ENCODE measurements around the gene MCUB. TPM values are rescaled to one million over a fixed set of nuclear protein-coding genes. Genes with fewer than 3 reads are reported as not detected.
"Not testable (repeated sequence)": the region's sequence is repeated elsewhere in the genome, so short reads cannot be mapped to it uniquely, and the experiment has no call there.

Gene MCUB
- total RNA-seq, 1 donor = 95.8 TPM

- H3K27me3 ChIP-seq (ENCODE audit: insufficient read depth, low read length) = no peaks in the 10 kb centered on the region
- peaks cover 32% of the 10 kb centered on the region for H3K4me1 ChIP-seq (ENCODE audit: insufficient read depth, low read length)
- H3K9me3 ChIP-seq (ENCODE audit: low read depth, low read length) = no peaks in the 10 kb centered on the region
- H3K4me3 ChIP-seq (ENCODE audit: low read length) = no peak overlapping the region
Observed at GRCh38 chr4:109562457-109563239, 2.6 kb downstream of the MCUB start.

GRCh38 chr4:109571494-109571893, 11.4 kb downstream of the MCUB start:
- Histone ChIP-seq H3K9me3 (ENCODE audit: low read depth, low read length) (no peaks in the 10 kb centered on the region), H3K4me3 (ENCODE audit: low read length) (no peak overlapping the region), H3K4me1 (ENCODE audit: insufficient read depth, low read length) (peaks cover 10% of the 10 kb centered on the region)

GRCh38 chr4:109572154-109572553, 12.1 kb downstream of the MCUB start:
- Histone ChIP-seq H3K4me3 (ENCODE audit: low read length) (no peak overlapping the region), H3K27me3 (ENCODE audit: insufficient read depth, low read length) (no peaks in the 10 kb centered on the region), H3K9me3 (ENCODE audit: low read depth, low read length) (no peaks in the 10 kb centered on the region), H3K4me1 (ENCODE audit: insufficient read depth, low read length) (peaks cover 10% of the 10 kb centered on the region)

More at GRCh38 chr4:109571494-109571893, 11.4 kb downstream of the MCUB start:
- no peaks in the 10 kb centered on the region for H3K27me3 ChIP-seq (ENCODE audit: insufficient read depth, low read length)

GRCh38 chr4:109574443-109574850, 14.4 kb downstream of the MCUB start:
- Histone ChIP-seq H3K4me3 (ENCODE audit: low read length) (no peak overlapping the region), H3K27me3 (ENCODE audit: insufficient read depth, low read length) (no peaks in the 10 kb centered on the region), H3K9me3 (ENCODE audit: low read depth, low read length) (no peaks in the 10 kb centered on the region), H3K4me1 (ENCODE audit: insufficient read depth, low read length) (peaks cover 10% of the 10 kb centered on the region)

- no peak overlapping the region for H3K4me3 ChIP-seq (ENCODE audit: low read length)
- H3K27me3 ChIP-seq (ENCODE audit: insufficient read depth, low read length) = no peaks in the 10 kb centered on the region
- no peaks in the 10 kb centered on the region for H3K9me3 ChIP-seq (ENCODE audit: low read depth, low read length)
- H3K4me1 ChIP-seq (ENCODE audit: insufficient read depth, low read length) = peaks cover 10% of the 10 kb centered on the region
Observed at GRCh38 chr4:109574931-109575804, 15.1 kb downstream of the MCUB start.

- H3K4me1 ChIP-seq (ENCODE audit: insufficient read depth, low read length) = peaks cover 10% of the 10 kb centered on the region
- no peaks in the 10 kb centered on the region for H3K9me3 ChIP-seq (ENCODE audit: low read depth, low read length)
- H3K4me3 ChIP-seq (ENCODE audit: low read length) = no peak overlapping the region
- no peaks in the 10 kb centered on the region for H3K27me3 ChIP-seq (ENCODE audit: insufficient read depth, low read length)
Observed at GRCh38 chr4:109576462-109576861, 16.4 kb downstream of the MCUB start.

GRCh38 chr4:109578846-109579245, 18.8 kb downstream of the MCUB start:
- Histone ChIP-seq H3K27me3 (ENCODE audit: insufficient read depth, low read length) (no peaks in the 10 kb centered on the region), H3K9me3 (ENCODE audit: low read depth, low read length) (no peaks in the 10 kb centered on the region), H3K4me1 (ENCODE audit: insufficient read depth, low read length) (peaks cover 10% of the 10 kb centered on the region), H3K4me3 (ENCODE audit: low read length) (no peak overlapping the region)

GRCh38 chr4:109579997-109580396, 20.0 kb downstream of the MCUB start:
- H3K4me1 ChIP-seq (ENCODE audit: insufficient read depth, low read length); H3K27me3 ChIP-seq (ENCODE audit: insufficient read depth, low read length); H3K9me3 ChIP-seq (ENCODE audit: low read depth, low read length); H3K4me3 ChIP-seq (ENCODE audit: low read length): not testable (repeated sequence)

GRCh38 chr4:109588176-109588575, 28.1 kb downstream of the MCUB start:
- Histone ChIP-seq H3K4me3 (ENCODE audit: low read length) (no peak overlapping the region), H3K27me3 (ENCODE audit: insufficient read depth, low read length) (no peaks in the 10 kb centered on the region), H3K9me3 (ENCODE audit: low read depth, low read length) (no peaks in the 10 kb centered on the region), H3K4me1 (ENCODE audit: insufficient read depth, low read length) (peaks cover 7% of the 10 kb centered on the region)

GRCh38 chr4:109589119-109589518, 29.1 kb downstream of the MCUB start:
- Histone ChIP-seq H3K4me1 (ENCODE audit: insufficient read depth, low read length) (peaks cover 7% of the 10 kb centered on the region), H3K4me3 (ENCODE audit: low read length) (no peak overlapping the region), H3K9me3 (ENCODE audit: low read depth, low read length) (no peaks in the 10 kb centered on the region), H3K27me3 (ENCODE audit: insufficient read depth, low read length) (no peaks in the 10 kb centered on the region)

GRCh38 chr4:109589605-109590004, 29.6 kb downstream of the MCUB start:
- H3K27me3 ChIP-seq (ENCODE audit: insufficient read depth, low read length) = no peaks in the 10 kb centered on the region
- H3K4me1 ChIP-seq (ENCODE audit: insufficient read depth, low read length) = peaks cover 7% of the 10 kb centered on the region
- H3K4me3 ChIP-seq (ENCODE audit: low read length) = no peak overlapping the region
- no peaks in the 10 kb centered on the region for H3K9me3 ChIP-seq (ENCODE audit: low read depth, low read length)

- Histone ChIP-seq H3K4me3 (ENCODE audit: low read length) (no peak overlapping the region), H3K27me3 (ENCODE audit: insufficient read depth, low read length) (no peaks in the 10 kb centered on the region), H3K4me1 (ENCODE audit: insufficient read depth, low read length) (peaks cover 7% of the 10 kb centered on the region), H3K9me3 (ENCODE audit: low read depth, low read length) (no peaks in the 10 kb centered on the region)
Observed at GRCh38 chr4:109590905-109591304, 30.9 kb downstream of the MCUB start.

- Histone ChIP-seq H3K4me1 (ENCODE audit: insufficient read depth, low read length) (peaks cover 7% of the 10 kb centered on the region), H3K27me3 (ENCODE audit: insufficient read depth, low read length) (no peaks in the 10 kb centered on the region), H3K4me3 (ENCODE audit: low read length) (no peak overlapping the region), H3K9me3 (ENCODE audit: low read depth, low read length) (no peaks in the 10 kb centered on the region)
Observed at GRCh38 chr4:109592367-109592766, 32.3 kb downstream of the MCUB start.

GRCh38 chr4:109595123-109595522, 35.1 kb downstream of the MCUB start:
- H3K9me3 ChIP-seq (ENCODE audit: low read depth, low read length); H3K4me1 ChIP-seq (ENCODE audit: insufficient read depth, low read length); H3K4me3 ChIP-seq (ENCODE audit: low read length): not testable (repeated sequence)

GRCh38 chr4:109596420-109597085, 36.5 kb downstream of the MCUB start:
- H3K4me3 ChIP-seq (ENCODE audit: low read length); H3K27me3 ChIP-seq (ENCODE audit: insufficient read depth, low read length): not testable (repeated sequence)

More at GRCh38 chr4:109595123-109595522, 35.1 kb downstream of the MCUB start:
- not testable (repeated sequence) for H3K27me3 ChIP-seq (ENCODE audit: insufficient read depth, low read length)

More at GRCh38 chr4:109596420-109597085, 36.5 kb downstream of the MCUB start:
- H3K4me1 ChIP-seq (ENCODE audit: insufficient read depth, low read length); H3K9me3 ChIP-seq (ENCODE audit: low read depth, low read length): not testable (repeated sequence)
